GM12878 (cell line): ENCODE data around the gene GAB3. TPM values are rescaled to one million over a fixed set of nuclear protein-coding genes. Genes with fewer than 3 reads are reported as not detected.
"Not testable (repeated sequence)": the region's sequence is repeated elsewhere in the genome, so short reads cannot be mapped to it uniquely, and the experiment has no call there.

Experiments
- ATAC-seq: fragments of 200-7000 bp; cut with Tn5 transposase; 3 replicates; pipeline ENCODE4 v1.9.1; 2020; ENCODE audit warnings: mild to moderate bottlenecking, moderate library complexity
- BruUV-seq: library from RNA; stranded (reverse); fragments of 400-500 nt; replicated peaks from 2 replicates; lab custom pipeline; 2021; lab: Mats Ljungman, UMichigan
- CTCF ChIA-PET: fragments of 300-600 bp; sonication (Branson Sonifier 250); formaldehyde crosslinking; extraction: SDS; loops from one replicate; lab custom pipeline; 2021; ENCODE audit warnings: inconsistent platforms; lab: Yijun Ruan, JAX
- POLR2A ChIA-PET: fragments of 350-600 bp; formaldehyde crosslinking; extraction: SDS; loops from one replicate; lab custom pipeline; 2021; ENCODE audit warnings: inconsistent platforms; lab: Charles Lee
- RAD21 ChIA-PET: fragments of 300-600 bp; sonication (Branson Sonifier 250); formaldehyde crosslinking; loops from one replicate; lab custom pipeline; 2023; ENCODE audit warnings: antibody characterized with exemption; ENCODE audit not compliant: unreplicated experiment; lab: Charles Lee
- SMC1A ChIA-PET: fragments of 300-600 bp; sonication (Branson Sonifier 250); formaldehyde crosslinking; loops from one replicate; lab custom pipeline; 2023; ENCODE audit not compliant: unreplicated experiment, uncharacterized antibody; lab: Charles Lee
- DNase-seq: peaks from one replicate; pipeline ENCODE4 v3.0.0-alpha.2; 2011; ENCODE audit warnings: low read depth, low spot score
- FAIRE-seq: peaks from 3 replicates; lab custom pipeline; 2011; peaks lifted over from hg19 to GRCh38; lab: Jason Lieb, UNC
- H2AFZ ChIP-seq: 2 replicates; pipeline ENCODE4 v1.6.0; 2011; ENCODE audit warnings: low read depth, low read length, control low read depth; ENCODE audit not compliant: control insufficient read depth
- H3K27ac ChIP-seq: 2 replicates; pipeline ENCODE4 v1.5.1; 2011; ENCODE audit warnings: control low read depth; ENCODE audit not compliant: control insufficient read depth, insufficient read depth
- H3K27me3 ChIP-seq, 2 experiments: replicated peaks in 1 of 2; 2 replicates each; pipeline versions ENCODE4 v1.6.0 to v1.6.1; 2011; ENCODE audit warnings: low read length in 1 of 2; ENCODE audit not compliant: control insufficient read depth in 2 of 2, insufficient read depth in 2 of 2
- H3K36me3 ChIP-seq, 2 experiments: 2 replicates each; pipeline ENCODE4 v1.5.1; 2011; ENCODE audit warnings: low read length in 1 of 2; ENCODE audit not compliant: control insufficient read depth in 2 of 2, insufficient read depth in 2 of 2
- H3K4me1 ChIP-seq: 2 replicates; pipeline ENCODE4 v1.6.1; 2011; ENCODE audit warnings: mild to moderate bottlenecking, low read length, moderate library complexity, mixed read lengths; ENCODE audit not compliant: control insufficient read depth, insufficient read depth
- H3K4me2 ChIP-seq: 2 replicates; pipeline ENCODE4 v1.6.0; 2011; ENCODE audit warnings: control low read depth; ENCODE audit not compliant: control insufficient read depth, insufficient read depth
- H3K4me3 ChIP-seq: fragments of 200-600 bp; sonication (generic); 2 replicates; pipeline ENCODE4 v1.5.1; 2016
- H3K79me2 ChIP-seq: 2 replicates; pipeline ENCODE4 v1.6.0; 2011; ENCODE audit warnings: low read length; ENCODE audit not compliant: control insufficient read depth, insufficient read depth
- H3K9ac ChIP-seq: 2 replicates; pipeline ENCODE4 v1.8.0; 2011; ENCODE audit warnings: low read length, control low read depth, mixed read lengths; ENCODE audit not compliant: control insufficient read depth, insufficient read depth
- H3K9me3 ChIP-seq: replicated peaks from 3 replicates; pipeline ENCODE4 v1.5.1; 2011; ENCODE audit warnings: mild to moderate bottlenecking, low read length; ENCODE audit not compliant: control insufficient read depth, insufficient read depth
- H4K20me1 ChIP-seq: 2 replicates; pipeline ENCODE4 v1.6.0; 2011; ENCODE audit not compliant: control insufficient read depth, insufficient read depth
- WGBS: methylation state at CpG from one replicate; pipeline ENCODE4 v1.1.6; 2016; ENCODE audit warnings: low lambda C conversion rate; ENCODE audit not compliant: insufficient replicate concordance, insufficient coverage; ENCODE audit errors: missing lambda C conversion rate; 5-methylcytosine and 5-hydroxymethylcytosine counted together
- in situ Hi-C: fragments of 300-500 bp; cut with MboI; formaldehyde crosslinking; loops from 9 replicates; pipeline ENCODE4 v1.14.3; 2018; ENCODE audit warnings: mixed read lengths
- intact Hi-C: fragments of 100-400 bp; cut with micrococcal nuclease; formaldehyde crosslinking; loops from one replicate; pipeline ENCODE4 v1.14.2; 2022; ENCODE audit not compliant: unreplicated experiment
- polyA plus RNA-seq, 11 experiments: library from polyadenylated mRNA; depleted of rRNA in 4 of 11; unstranded in 6 of 11; stranded (reverse) in 5 of 11; fragments of >200 nt; fragmentation: Nextera tagmentation in 4 of 11; fragmentation: Illumina TruSeq in 1 of 11; extraction: Ambion mirVana in 4 of 11; extraction: Trizol in 1 of 11; gene quantifications; 1 replicate in 1 of 11; 2 replicates in 10 of 11; pipeline versions ENCODE4 v1.2.1 to v1.2.3, GENCODE V29; 2011 to 2016; ENCODE audit warnings: inconsistent platforms in 2 of 11, missing spikeins in 2 of 11, low read depth in 1 of 11
- small RNA-seq: library from RNA; depleted of rRNA; stranded (forward); fragments of <200 nt; gene quantifications from one replicate; pipeline ENCODE3, GENCODE V24; 2014
- total RNA-seq, 4 experiments: library from RNA; depleted of rRNA in 3 of 4; stranded (reverse); fragments of >200 nt in 3 of 4; fragmentation: Illumina TruSeq in 1 of 4; extraction: Trizol in 1 of 4; gene quantifications; 2 replicates each; pipeline versions ENCODE4 v1.2.1 to v1.2.3, GENCODE V29; 2013 to 2021

GAB3 gene
- total and polyA plus RNA-seq, 10 of the 15 experiments (the other 5 are each of a cell fraction or from before 2014, with no cell fraction given) = 0.10 to 2.0 (median 0.85) TPM

DNA sequence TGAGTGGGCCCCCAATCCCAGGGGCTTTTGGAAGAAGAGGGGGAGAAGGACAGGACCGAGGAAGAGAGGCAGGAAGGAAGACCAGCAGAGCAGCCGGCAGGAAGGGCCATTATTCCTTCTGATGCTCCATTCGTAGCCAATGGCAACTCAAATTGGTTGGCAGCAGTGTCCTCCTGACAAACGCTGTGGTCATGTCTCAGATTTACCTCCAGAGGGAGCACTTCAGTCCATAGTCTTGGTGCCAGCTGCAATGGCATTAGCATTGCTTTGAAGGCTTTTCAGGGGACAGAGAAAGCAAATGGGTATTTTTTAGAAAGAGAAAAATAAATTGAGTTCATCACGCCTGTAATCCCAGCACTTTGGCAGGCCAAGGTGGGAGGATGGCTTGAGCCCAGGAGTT lies 121.9 kb downstream of the GAB3 start:
- H3K9ac ChIP-seq, H4K20me1 ChIP-seq, H3K4me3 ChIP-seq, H3K4me1 ChIP-seq, FAIRE-seq, H3K27ac ChIP-seq, SMC1A ChIA-PET, CTCF ChIA-PET, POLR2A ChIA-PET, H3K36me3 ChIP-seq, H2AFZ ChIP-seq, BruUV-seq, DNase-seq, H3K9me3 ChIP-seq, H3K27me3 ChIP-seq, intact Hi-C loops, in situ Hi-C loops, H3K79me2 ChIP-seq, H3K4me2 ChIP-seq, RAD21 ChIA-PET: not testable (repeated sequence)
- no CpG with 5 or more reads among the region's 5 CpGs for WGBS
- peak; percentile 75 for ATAC-seq

Small RNA genes within 50 kb of the gene (small RNA-seq; reads per million reads assigned to genes)
- gene SNORA36A = not detected

Other genes starting within 250 kb of the GAB3 start
Only the 7 nearest of the 10 such genes appear.
- gene CTAG1A, start 165.9 kb downstream of the GAB3 start, total RNA-seq (2014; rRNA removed) = not detected in 2 replicates
- gene CTAG1A, start 165.9 kb downstream of the GAB3 start, total RNA-seq (2014; rRNA removed; fragmentation: Illumina TruSeq; extraction: Trizol) = not detected in 2 replicates
- gene CTAG1A, start 165.9 kb downstream of the GAB3 start, total RNA-seq (2021) = not detected in 2 replicates
- gene CTAG1A, start 165.9 kb downstream of the GAB3 start, polyA plus RNA-seq (2011; rRNA removed) = not detected in 2 replicates
- not detected in 2 replicates for gene CTAG1A, start 165.9 kb downstream of the GAB3 start, polyA plus RNA-seq (2014; fragmentation: Illumina TruSeq; extraction: Trizol)
- not detected for gene CTAG1A, start 165.9 kb downstream of the GAB3 start, polyA plus RNA-seq (2014; fragmentation: Nextera tagmentation; extraction: Ambion mirVana)
- not detected in 2 replicates for gene CTAG1A, start 165.9 kb downstream of the GAB3 start, polyA plus RNA-seq (2014; rRNA removed)
- not detected for gene CTAG1A, start 165.9 kb downstream of the GAB3 start, polyA plus RNA-seq (2016; fragmentation: Nextera tagmentation; extraction: Ambion mirVana)
- gene CTAG1B, start 131.8 kb downstream of the GAB3 start, total RNA-seq (2014; rRNA removed) = not detected in 2 replicates
- gene CTAG1B, start 131.8 kb downstream of the GAB3 start, total RNA-seq (2014; rRNA removed; fragmentation: Illumina TruSeq; extraction: Trizol) = not detected in 2 replicates
- not detected in 2 replicates for gene CTAG1B, start 131.8 kb downstream of the GAB3 start, total RNA-seq (2021)
- not detected in 2 replicates for gene CTAG1B, start 131.8 kb downstream of the GAB3 start, polyA plus RNA-seq (2011; rRNA removed)
- not detected in 2 replicates for gene CTAG1B, start 131.8 kb downstream of the GAB3 start, polyA plus RNA-seq (2014; fragmentation: Illumina TruSeq; extraction: Trizol)
- not detected for gene CTAG1B, start 131.8 kb downstream of the GAB3 start, polyA plus RNA-seq (2014; fragmentation: Nextera tagmentation; extraction: Ambion mirVana)
- not detected in 2 replicates for gene CTAG1B, start 131.8 kb downstream of the GAB3 start, polyA plus RNA-seq (2014; rRNA removed)
- not detected for gene CTAG1B, start 131.8 kb downstream of the GAB3 start, polyA plus RNA-seq (2016; fragmentation: Nextera tagmentation; extraction: Ambion mirVana)
- not detected in 2 replicates for gene CTAG2, start 97.5 kb downstream of the GAB3 start, total RNA-seq (2014; rRNA removed)
- not detected in 2 replicates for gene CTAG2, start 97.5 kb downstream of the GAB3 start, total RNA-seq (2014; rRNA removed; fragmentation: Illumina TruSeq; extraction: Trizol)
- gene CTAG2, start 97.5 kb downstream of the GAB3 start, total RNA-seq (2021) = not detected in 2 replicates
- gene CTAG2, start 97.5 kb downstream of the GAB3 start, polyA plus RNA-seq (2011; rRNA removed) = 0.35 and 0.73 TPM in 2 replicates
- not detected in 2 replicates for gene CTAG2, start 97.5 kb downstream of the GAB3 start, polyA plus RNA-seq (2014; fragmentation: Illumina TruSeq; extraction: Trizol)
- not detected for gene CTAG2, start 97.5 kb downstream of the GAB3 start, polyA plus RNA-seq (2014; fragmentation: Nextera tagmentation; extraction: Ambion mirVana)
- not detected in 2 replicates for gene CTAG2, start 97.5 kb downstream of the GAB3 start, polyA plus RNA-seq (2014; rRNA removed)
- not detected for gene CTAG2, start 97.5 kb downstream of the GAB3 start, polyA plus RNA-seq (2016; fragmentation: Nextera tagmentation; extraction: Ambion mirVana)
- gene DKC1, start 11.8 kb upstream of the GAB3 start, total RNA-seq (2014; rRNA removed) = 70.1 and 78.1 TPM in 2 replicates
- gene DKC1, start 11.8 kb upstream of the GAB3 start, total RNA-seq (2014; rRNA removed; fragmentation: Illumina TruSeq; extraction: Trizol) = 112 and 121 TPM in 2 replicates
- 111 TPM in 2 replicates for gene DKC1, start 11.8 kb upstream of the GAB3 start, total RNA-seq (2021)
- 102 and 112 TPM in 2 replicates for gene DKC1, start 11.8 kb upstream of the GAB3 start, polyA plus RNA-seq (2011; rRNA removed)
- gene DKC1, start 11.8 kb upstream of the GAB3 start, polyA plus RNA-seq (2014; fragmentation: Illumina TruSeq; extraction: Trizol) = 142 and 145 TPM in 2 replicates
- 100 to 1,000 TPM; 106 to 159 TPM for gene DKC1, start 11.8 kb upstream of the GAB3 start, polyA plus RNA-seq (2014; fragmentation: Nextera tagmentation; extraction: Ambion mirVana)
- gene DKC1, start 11.8 kb upstream of the GAB3 start, polyA plus RNA-seq (2014; rRNA removed) = 89.5 and 93.2 TPM in 2 replicates
- gene DKC1, start 11.8 kb upstream of the GAB3 start, polyA plus RNA-seq (2016; fragmentation: Nextera tagmentation; extraction: Ambion mirVana) = 100 to 1,000 TPM; 135 to 136 TPM
- gene MPP1, start 54.4 kb upstream of the GAB3 start, total RNA-seq (2014; rRNA removed) = 16.9 TPM in 2 replicates
- 13.6 and 14.2 TPM in 2 replicates for gene MPP1, start 54.4 kb upstream of the GAB3 start, total RNA-seq (2014; rRNA removed; fragmentation: Illumina TruSeq; extraction: Trizol)
- gene MPP1, start 54.4 kb upstream of the GAB3 start, total RNA-seq (2021) = 15.7 and 19.6 TPM in 2 replicates
- 1.9 and 2.2 TPM in 2 replicates for gene MPP1, start 54.4 kb upstream of the GAB3 start, polyA plus RNA-seq (2011; rRNA removed)
- 19.8 and 20.1 TPM in 2 replicates for gene MPP1, start 54.4 kb upstream of the GAB3 start, polyA plus RNA-seq (2014; fragmentation: Illumina TruSeq; extraction: Trizol)
- gene MPP1, start 54.4 kb upstream of the GAB3 start, polyA plus RNA-seq (2014; fragmentation: Nextera tagmentation; extraction: Ambion mirVana) = 10 to 100 TPM; 11.9 to 17.9 TPM
- 16.2 and 18.2 TPM in 2 replicates for gene MPP1, start 54.4 kb upstream of the GAB3 start, polyA plus RNA-seq (2014; rRNA removed)
- 10 to 100 TPM; 11.1 to 13.9 TPM for gene MPP1, start 54.4 kb upstream of the GAB3 start, polyA plus RNA-seq (2016; fragmentation: Nextera tagmentation; extraction: Ambion mirVana)
- gene SMIM9, start 83.6 kb upstream of the GAB3 start, total RNA-seq (2014; rRNA removed) = not detected in 2 replicates
- gene SMIM9, start 83.6 kb upstream of the GAB3 start, total RNA-seq (2014; rRNA removed; fragmentation: Illumina TruSeq; extraction: Trizol) = not detected in 2 replicates
- not detected in 2 replicates for gene SMIM9, start 83.6 kb upstream of the GAB3 start, total RNA-seq (2021)
- gene SMIM9, start 83.6 kb upstream of the GAB3 start, polyA plus RNA-seq (2011; rRNA removed) = not detected in 2 replicates
- gene SMIM9, start 83.6 kb upstream of the GAB3 start, polyA plus RNA-seq (2014; fragmentation: Illumina TruSeq; extraction: Trizol) = not detected in 2 replicates
- not detected for gene SMIM9, start 83.6 kb upstream of the GAB3 start, polyA plus RNA-seq (2014; fragmentation: Nextera tagmentation; extraction: Ambion mirVana)
- not detected in 2 replicates for gene SMIM9, start 83.6 kb upstream of the GAB3 start, polyA plus RNA-seq (2014; rRNA removed)
- not detected for gene SMIM9, start 83.6 kb upstream of the GAB3 start, polyA plus RNA-seq (2016; fragmentation: Nextera tagmentation; extraction: Ambion mirVana)
- gene F8A1, start 135.3 kb upstream of the GAB3 start, total RNA-seq (2014; rRNA removed) = 9.0 and 11.1 TPM in 2 replicates
- 11.8 and 13.5 TPM in 2 replicates for gene F8A1, start 135.3 kb upstream of the GAB3 start, total RNA-seq (2014; rRNA removed; fragmentation: Illumina TruSeq; extraction: Trizol)
- gene F8A1, start 135.3 kb upstream of the GAB3 start, total RNA-seq (2021) = 76.4 and 77.8 TPM in 2 replicates
- gene F8A1, start 135.3 kb upstream of the GAB3 start, polyA plus RNA-seq (2011; rRNA removed) = 4.1 and 7.4 TPM in 2 replicates
- 64.4 and 64.8 TPM in 2 replicates for gene F8A1, start 135.3 kb upstream of the GAB3 start, polyA plus RNA-seq (2014; fragmentation: Illumina TruSeq; extraction: Trizol)
- gene F8A1, start 135.3 kb upstream of the GAB3 start, polyA plus RNA-seq (2014; fragmentation: Nextera tagmentation; extraction: Ambion mirVana) = 10 to 100 TPM in 1 of 2 experiments, 1 to 10 TPM in 1; 9.5 to 18.6 TPM
- 26.1 and 30.4 TPM in 2 replicates for gene F8A1, start 135.3 kb upstream of the GAB3 start, polyA plus RNA-seq (2014; rRNA removed)
- 10 to 100 TPM in 1 of 2 experiments, 1 to 10 TPM in 1; 7.0 to 26.4 TPM for gene F8A1, start 135.3 kb upstream of the GAB3 start, polyA plus RNA-seq (2016; fragmentation: Nextera tagmentation; extraction: Ambion mirVana)